Ovary (tissue), 3 donors: ENCODE data around the gene CDHR2.

ENCODE experiments used
- EP300 ChIP-seq: sonication (generic); formaldehyde crosslinking; IDR thresholded peaks from one replicate; pipeline ENCODE4 v1.6.1; 2017; ENCODE audit warnings: antibody characterized with exemption
- TF ChIP-seq, protein P1 (sequence below), 3 donors: fragments of 450-650 bp in 2 of 3; fragments of 200-600 bp in 1 of 3; IDR thresholded peaks; one replicate each; pipeline versions ENCODE4 v1.5.1 to v1.8.0; 2016 to 2022; ENCODE audit warnings: antibody characterized with exemption in 3 of 3, mild to moderate bottlenecking in 1 of 3
- donor health status: DM: no; HTN: no; CAD: no.

DNA sequence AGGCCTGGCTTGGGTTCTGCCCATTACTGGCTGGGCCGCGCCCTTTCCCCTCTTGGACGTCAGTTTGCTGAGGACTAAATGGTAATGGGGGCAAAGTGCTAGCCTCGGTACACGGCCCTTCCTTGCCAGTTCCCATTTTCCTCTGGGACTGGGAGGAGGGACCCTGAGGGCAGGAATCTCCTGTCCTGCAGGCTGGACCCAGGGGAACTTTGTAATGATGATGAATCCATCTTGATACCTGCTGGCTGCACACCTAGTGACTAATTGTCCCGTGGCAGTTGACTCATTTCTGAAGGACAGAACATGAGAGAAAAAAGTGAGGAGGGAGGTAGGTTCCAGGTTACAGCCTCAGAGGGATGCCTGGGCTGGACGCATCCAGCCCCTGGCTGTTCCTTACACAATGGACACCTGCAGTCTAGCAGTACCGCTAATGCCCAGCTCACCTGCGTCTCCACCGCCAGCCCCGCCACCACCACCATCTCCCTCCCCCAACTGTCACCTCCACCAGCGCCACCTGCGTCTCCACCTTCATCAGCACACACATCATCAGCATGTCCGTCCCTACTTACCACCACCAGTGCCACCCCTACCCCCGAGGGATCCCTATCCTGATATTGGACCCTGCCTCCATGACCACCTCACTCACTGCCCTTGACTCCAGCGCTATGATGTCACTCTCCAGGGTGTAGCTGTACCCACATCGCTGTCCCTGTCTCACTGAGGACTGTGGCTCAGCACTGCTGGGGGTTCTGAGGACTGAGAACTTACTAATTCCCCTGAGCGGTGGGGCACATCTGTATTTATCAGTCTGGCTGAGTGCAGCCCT lies 4.3 kb downstream of the CDHR2 start:
- TF ChIP-seq, protein P1, sequence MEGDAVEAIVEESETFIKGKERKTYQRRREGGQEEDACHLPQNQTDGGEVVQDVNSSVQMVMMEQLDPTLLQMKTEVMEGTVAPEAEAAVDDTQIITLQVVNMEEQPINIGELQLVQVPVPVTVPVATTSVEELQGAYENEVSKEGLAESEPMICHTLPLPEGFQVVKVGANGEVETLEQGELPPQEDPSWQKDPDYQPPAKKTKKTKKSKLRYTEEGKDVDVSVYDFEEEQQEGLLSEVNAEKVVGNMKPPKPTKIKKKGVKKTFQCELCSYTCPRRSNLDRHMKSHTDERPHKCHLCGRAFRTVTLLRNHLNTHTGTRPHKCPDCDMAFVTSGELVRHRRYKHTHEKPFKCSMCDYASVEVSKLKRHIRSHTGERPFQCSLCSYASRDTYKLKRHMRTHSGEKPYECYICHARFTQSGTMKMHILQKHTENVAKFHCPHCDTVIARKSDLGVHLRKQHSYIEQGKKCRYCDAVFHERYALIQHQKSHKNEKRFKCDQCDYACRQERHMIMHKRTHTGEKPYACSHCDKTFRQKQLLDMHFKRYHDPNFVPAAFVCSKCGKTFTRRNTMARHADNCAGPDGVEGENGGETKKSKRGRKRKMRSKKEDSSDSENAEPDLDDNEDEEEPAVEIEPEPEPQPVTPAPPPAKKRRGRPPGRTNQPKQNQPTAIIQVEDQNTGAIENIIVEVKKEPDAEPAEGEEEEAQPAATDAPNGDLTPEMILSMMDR (IDR thresholded peaks at IDR 0.05) = no peak
- TF ChIP-seq EP300 = no peak
